H9 (cell line): ENCODE measurements around the gene TBC1D10B. TPM values are rescaled to one million over a fixed set of nuclear protein-coding genes. Genes with fewer than 3 reads are reported as not detected.

ENCODE experiments used
- DNase-seq: peaks from one replicate; pipeline ENCODE4 v3.0.0-alpha.2; 2017
- H2AFZ ChIP-seq: one replicate; pipeline ENCODE4 v1.6.1; 2013; ENCODE audit warnings: mild to moderate bottlenecking, low read length, control low read depth, moderate library complexity
- H2AK5ac ChIP-seq: 2 replicates; pipeline ENCODE4 v1.6.1; 2013; ENCODE audit warnings: low read length, control low read depth, mixed read lengths; ENCODE audit not compliant: insufficient read length
- H2BK120ac ChIP-seq: one replicate; pipeline ENCODE4 v1.6.1; 2013; ENCODE audit warnings: low read depth, mild to moderate bottlenecking, low read length, control low read depth, inconsistent platforms; ENCODE audit not compliant: poor library complexity, severe bottlenecking
- H2BK12ac ChIP-seq: 2 replicates; pipeline ENCODE4 v1.6.1; 2013; ENCODE audit warnings: low read length, control low read depth, mixed read lengths, low read depth; ENCODE audit not compliant: insufficient read length
- H2BK15ac ChIP-seq: 2 replicates; pipeline ENCODE4 v1.6.1; 2013; ENCODE audit warnings: low read depth, low read length, control low read depth
- H2BK20ac ChIP-seq: one replicate; pipeline ENCODE4 v1.6.1; 2013; ENCODE audit warnings: low read depth, mild to moderate bottlenecking, low read length, control low read depth, inconsistent platforms; ENCODE audit not compliant: poor library complexity, severe bottlenecking
- H2BK5ac ChIP-seq: 2 replicates; pipeline ENCODE4 v1.6.1; 2013; ENCODE audit warnings: low read length, control low read depth, mixed read lengths; ENCODE audit not compliant: insufficient read length
- H3K14ac ChIP-seq: 2 replicates; pipeline ENCODE4 v1.6.1; 2013; ENCODE audit warnings: low read length, control low read depth; ENCODE audit not compliant: insufficient read depth
- H3K18ac ChIP-seq: 2 replicates; pipeline ENCODE4 v1.6.1; 2013; ENCODE audit warnings: low read depth, mild to moderate bottlenecking, mixed read lengths, low read length, control low read depth; ENCODE audit not compliant: insufficient read length
- H3K23ac ChIP-seq: 2 replicates; pipeline ENCODE4 v1.6.1; 2013; ENCODE audit warnings: low read length, control low read depth, mixed read lengths, low read depth; ENCODE audit not compliant: insufficient read length
- H3K23me2 ChIP-seq: 2 replicates; pipeline ENCODE4 v1.6.1; 2013; ENCODE audit warnings: low read depth, mild to moderate bottlenecking, mixed read lengths, low read length, control low read depth; ENCODE audit not compliant: insufficient read length, poor library complexity, severe bottlenecking
- H3K27ac ChIP-seq: 2 replicates; pipeline ENCODE4 v1.5.1; 2013; ENCODE audit warnings: low read length, control low read depth, mixed read lengths, low read depth; ENCODE audit not compliant: insufficient read length
- H3K27me3 ChIP-seq: 2 replicates; pipeline ENCODE4 v1.6.1; 2013; ENCODE audit warnings: low read length, control low read depth, inconsistent platforms; ENCODE audit not compliant: insufficient read depth
- H3K4ac ChIP-seq: 2 replicates; pipeline ENCODE4 v1.6.1; 2013; ENCODE audit warnings: low read depth, mild to moderate bottlenecking, control low read depth, inconsistent platforms, low read length, moderate library complexity
- H3K4me1 ChIP-seq: 2 replicates; pipeline ENCODE4 v1.6.1; 2013; ENCODE audit warnings: low read length, control low read depth, inconsistent platforms; ENCODE audit not compliant: insufficient read depth
- H3K4me2 ChIP-seq: 2 replicates; pipeline ENCODE4 v1.6.1; 2013; ENCODE audit warnings: low read length, control low read depth, mixed read lengths; ENCODE audit not compliant: insufficient read length, insufficient read depth
- H3K56ac ChIP-seq: 2 replicates; pipeline ENCODE4 v1.6.1; 2013; ENCODE audit warnings: low read depth, mild to moderate bottlenecking, mixed read lengths, low read length, control low read depth; ENCODE audit not compliant: insufficient read length
- H3K79me1 ChIP-seq: 2 replicates; pipeline ENCODE4 v1.6.1; 2013; ENCODE audit warnings: low read depth, mild to moderate bottlenecking, moderate library complexity, low read length, control low read depth, inconsistent platforms; ENCODE audit not compliant: insufficient read depth, poor library complexity, severe bottlenecking
- H3K79me2 ChIP-seq: 2 replicates; pipeline ENCODE4 v1.6.1; 2013; ENCODE audit warnings: low read length, control low read depth, inconsistent platforms; ENCODE audit not compliant: insufficient read depth
- H3K9ac ChIP-seq: 2 replicates; pipeline ENCODE4 v1.6.1; 2013; ENCODE audit warnings: low read length, control low read depth, mixed read lengths; ENCODE audit not compliant: insufficient read length; ENCODE audit errors: extremely low read depth
- H3K9me3 ChIP-seq: one replicate; pipeline ENCODE4 v1.6.1; 2013; ENCODE audit warnings: low read depth, low read length, inconsistent platforms; ENCODE audit not compliant: control insufficient read depth
- H3T11ph ChIP-seq: one replicate; pipeline ENCODE4 v1.6.1; 2013; ENCODE audit warnings: mild to moderate bottlenecking, low read length, control low read depth, inconsistent platforms
- H4K20me1 ChIP-seq: one replicate; pipeline ENCODE4 v1.6.1; 2013; ENCODE audit not compliant: control insufficient read depth, insufficient read length, insufficient read depth
- H4K5ac ChIP-seq: 2 replicates; pipeline ENCODE4 v1.6.1; 2013; ENCODE audit warnings: low read depth, mild to moderate bottlenecking, mixed read lengths, low read length, control low read depth; ENCODE audit not compliant: insufficient read length
- H4K8ac ChIP-seq: replicated peaks from 2 replicates; pipeline ENCODE4 v1.6.1; 2013; ENCODE audit warnings: low read length, control low read depth, mixed read lengths, low read depth; ENCODE audit not compliant: insufficient read length
- H4K91ac ChIP-seq: 2 replicates; pipeline ENCODE4 v1.6.1; 2013; ENCODE audit warnings: low read depth, mild to moderate bottlenecking, moderate library complexity, mixed read lengths, low read length, control low read depth; ENCODE audit not compliant: insufficient read length
- H3K27ac Mint-ChIP-seq, 3 experiments: 2 replicates in 2 of 3; 3 replicates in 1 of 3; pipeline ENCODE4 v1.8.0; 2020 to 2021; ENCODE audit warnings: mixed read lengths in 3 of 3, mild to moderate bottlenecking in 1 of 3, moderate library complexity in 1 of 3
- H3K27me3 Mint-ChIP-seq: 2 replicates; pipeline ENCODE4 v1.8.0; 2021; ENCODE audit warnings: low read depth, mild to moderate bottlenecking, moderate library complexity, mixed read lengths
- H3K36me3 Mint-ChIP-seq, 3 experiments: 2 replicates in 2 of 3; 3 replicates in 1 of 3; pipeline ENCODE4 v1.8.0; 2020 to 2021; ENCODE audit warnings: low read depth in 3 of 3, mixed read lengths in 3 of 3; ENCODE audit not compliant: insufficient read depth in 1 of 3
- H3K4me1 Mint-ChIP-seq, 2 experiments: 2 replicates each; pipeline ENCODE4 v1.8.0; 2020; ENCODE audit warnings: mixed read lengths in 2 of 2
- H3K4me3 Mint-ChIP-seq, 2 experiments: 2 replicates in 1 of 2; 3 replicates in 1 of 2; pipeline ENCODE4 v1.8.0; 2020 to 2021; ENCODE audit warnings: mild to moderate bottlenecking in 2 of 2, mixed read lengths in 2 of 2, moderate library complexity in 1 of 2
- H3K9me3 Mint-ChIP-seq, 2 experiments: 2 replicates in 1 of 2; 3 replicates in 1 of 2; pipeline ENCODE4 v1.8.0; 2020; ENCODE audit warnings: mild to moderate bottlenecking in 2 of 2, mixed read lengths in 2 of 2, moderate library complexity in 1 of 2
- WGBS: extraction: QIAGEN DNeasy Blood & Tissue Kit; methylation state at CpG from one replicate; pipeline ENCODE4 v1.1.7; 2013; ENCODE audit warnings: missing lambda C conversion rate, low lambda C conversion rate, mixed read lengths; ENCODE audit not compliant: insufficient read length; ENCODE audit errors: extremely low coverage; 5-methylcytosine and 5-hydroxymethylcytosine counted together
- total RNA-seq: library from RNA; stranded (reverse); gene quantifications from 2 replicates; pipeline ENCODE4 v1.2.1, GENCODE V29; 2021
- TF ChIP-seq, protein P1 (sequence below): fragments of 200-600 bp; sonication (generic); conservative IDR thresholded peaks from 3 replicates; pipeline ENCODE4 v1.8.0; 2021; ENCODE audit warnings: antibody characterized with exemption, mild to moderate bottlenecking

Gene TBC1D10B
- total RNA-seq, 1 experiment from 2014 or later: 25.6 TPM

DNA sequence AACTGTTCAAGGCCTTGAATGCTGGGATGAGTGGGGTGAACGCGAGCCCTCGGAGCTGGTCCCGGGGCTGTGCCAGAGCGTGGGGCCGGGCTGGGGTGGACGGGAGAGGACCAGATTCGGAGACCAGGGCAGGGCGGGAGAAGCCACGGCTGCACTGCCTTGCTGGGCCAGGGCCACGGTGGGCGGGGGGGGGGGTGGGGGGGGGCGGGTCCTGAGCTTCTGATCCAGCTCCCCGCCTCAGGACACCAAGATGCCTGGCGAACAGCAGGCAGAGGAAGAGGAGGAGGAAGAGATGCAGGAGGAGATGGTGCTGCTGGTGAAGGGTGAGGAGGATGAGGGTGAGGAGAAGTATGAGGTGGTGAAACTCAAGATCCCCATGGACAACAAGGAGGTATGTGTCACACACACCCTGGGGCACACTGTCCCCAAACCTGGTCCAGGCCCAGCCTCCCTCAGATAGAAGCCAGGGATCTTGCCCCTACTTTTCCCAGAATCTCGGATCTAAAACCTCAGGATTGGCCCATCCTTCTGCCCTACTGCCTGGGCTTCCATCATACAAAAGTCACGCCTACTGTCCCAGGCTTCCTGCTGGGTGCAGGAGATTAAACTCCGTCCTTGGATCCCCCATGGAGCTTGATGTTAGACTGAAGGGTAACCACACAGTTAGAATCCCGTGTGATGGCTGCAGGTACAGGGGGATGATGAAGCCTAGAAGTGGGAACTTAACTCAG is 37.7 kb upstream of the TBC1D10B start:
- no peak overlapping the region for H3K4ac ChIP-seq
- no peak overlapping the region for H2AFZ ChIP-seq
- H3K23ac ChIP-seq: no peak overlapping the region
- no peak overlapping the region for H2BK12ac ChIP-seq
- H3K14ac ChIP-seq: peak overlapping the region; percentile 80
- no peaks in the 10 kb centered on the region for H3K27me3 ChIP-seq
- H2AK5ac ChIP-seq: no peak overlapping the region
- peak overlapping the region; percentile 77 for H3K18ac ChIP-seq
- no peak overlapping the region for H2BK120ac ChIP-seq
- H4K91ac ChIP-seq: no peak overlapping the region
- no peaks in the 10 kb centered on the region for H3K79me1 ChIP-seq
- H3K27me3 Mint-ChIP-seq: peaks cover 2% of the 10 kb centered on the region; the same call in 1 of the 2 replicates
- H4K8ac ChIP-seq: no peak overlapping the region
- no peaks in the 10 kb centered on the region for H4K20me1 ChIP-seq
- no CpG with 5 or more reads among the region's 19 CpGs for WGBS
- H3K9me3 Mint-ChIP-seq: no peaks in the 10 kb centered on the region
- H2BK15ac ChIP-seq: no peak overlapping the region
- peak overlapping the region in 2 of 3 experiments; percentile 19 to 94; a peak in 4 of 7 replicates for H3K27ac Mint-ChIP-seq
- H3K4me1 Mint-ChIP-seq: peaks cover 12 to 19% of the 10 kb centered on the region in 2 experiments
- no peak for DNase-seq
- H3K27ac ChIP-seq: no peak overlapping the region
- no peak overlapping the region for H3K56ac ChIP-seq
- H2BK20ac ChIP-seq: no peak overlapping the region
- TF ChIP-seq, protein P1, sequence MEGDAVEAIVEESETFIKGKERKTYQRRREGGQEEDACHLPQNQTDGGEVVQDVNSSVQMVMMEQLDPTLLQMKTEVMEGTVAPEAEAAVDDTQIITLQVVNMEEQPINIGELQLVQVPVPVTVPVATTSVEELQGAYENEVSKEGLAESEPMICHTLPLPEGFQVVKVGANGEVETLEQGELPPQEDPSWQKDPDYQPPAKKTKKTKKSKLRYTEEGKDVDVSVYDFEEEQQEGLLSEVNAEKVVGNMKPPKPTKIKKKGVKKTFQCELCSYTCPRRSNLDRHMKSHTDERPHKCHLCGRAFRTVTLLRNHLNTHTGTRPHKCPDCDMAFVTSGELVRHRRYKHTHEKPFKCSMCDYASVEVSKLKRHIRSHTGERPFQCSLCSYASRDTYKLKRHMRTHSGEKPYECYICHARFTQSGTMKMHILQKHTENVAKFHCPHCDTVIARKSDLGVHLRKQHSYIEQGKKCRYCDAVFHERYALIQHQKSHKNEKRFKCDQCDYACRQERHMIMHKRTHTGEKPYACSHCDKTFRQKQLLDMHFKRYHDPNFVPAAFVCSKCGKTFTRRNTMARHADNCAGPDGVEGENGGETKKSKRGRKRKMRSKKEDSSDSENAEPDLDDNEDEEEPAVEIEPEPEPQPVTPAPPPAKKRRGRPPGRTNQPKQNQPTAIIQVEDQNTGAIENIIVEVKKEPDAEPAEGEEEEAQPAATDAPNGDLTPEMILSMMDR: no peak
- H3K9me3 ChIP-seq: no peaks in the 10 kb centered on the region
- no peak overlapping the region for H3T11ph ChIP-seq
- no peak overlapping the region for H4K5ac ChIP-seq
- H3K9ac ChIP-seq: peak overlapping the region; percentile 66
- 0 out of 2 replicates have a peak, but pooled peaks cover 1% of the 10 kb centered on the region for H3K79me2 ChIP-seq
- peaks cover 4% of the 10 kb centered on the region for H3K23me2 ChIP-seq
- peak overlapping the region; percentile 80 to 87 for H3K4me3 Mint-ChIP-seq
- peak overlapping the region; percentile 67 for H3K4me2 ChIP-seq
- no peaks in the 10 kb centered on the region for H3K4me1 ChIP-seq
- H2BK5ac ChIP-seq: no peak overlapping the region
- peaks cover 16 to 22% (median 16%) of the 10 kb centered on the region in 3 experiments; a peak in 6 of 7 replicates for H3K36me3 Mint-ChIP-seq
